ENCODE measurements around the gene CP. TPM values are rescaled to one million over a fixed set of nuclear protein-coding genes. Genes with fewer than 3 reads are reported as not detected.
A peak's percentile ranks its signal among the peaks of the same experiment; 100 is the strongest.
"Not testable (repeated sequence)": the region's sequence is repeated elsewhere in the genome, so short reads cannot be mapped to it uniquely, and the experiment has no call there.

Gene CP
- total and polyA plus RNA-seq, 11 donors = 0.68 to 5.5 (median 3.5) TPM

- Histone ChIP-seq H3K4me3 (no peak overlapping the region), H3K27me3 (no peaks in the 10 kb centered on the region), H3K9me3 (no peaks in the 10 kb centered on the region), H3K36me3 (no peaks in the 10 kb centered on the region), H3K27ac (peak overlapping the region in 5 of 12 donors; percentile 3 to 44 (median 34)), H3K4me1 (peaks cover 0 to 53% (median 6%) of the 10 kb centered on the region in 12 donors)
- ATAC-seq (peak in 2 of 4 donors; percentile 45 to 78), DNase-seq (no peak)
- WGBS, 4 donors = 80 to 89% (median 85%) methylated on average over 6 of the region's 6 CpGs
- TF ChIP-seq, protein P1, sequence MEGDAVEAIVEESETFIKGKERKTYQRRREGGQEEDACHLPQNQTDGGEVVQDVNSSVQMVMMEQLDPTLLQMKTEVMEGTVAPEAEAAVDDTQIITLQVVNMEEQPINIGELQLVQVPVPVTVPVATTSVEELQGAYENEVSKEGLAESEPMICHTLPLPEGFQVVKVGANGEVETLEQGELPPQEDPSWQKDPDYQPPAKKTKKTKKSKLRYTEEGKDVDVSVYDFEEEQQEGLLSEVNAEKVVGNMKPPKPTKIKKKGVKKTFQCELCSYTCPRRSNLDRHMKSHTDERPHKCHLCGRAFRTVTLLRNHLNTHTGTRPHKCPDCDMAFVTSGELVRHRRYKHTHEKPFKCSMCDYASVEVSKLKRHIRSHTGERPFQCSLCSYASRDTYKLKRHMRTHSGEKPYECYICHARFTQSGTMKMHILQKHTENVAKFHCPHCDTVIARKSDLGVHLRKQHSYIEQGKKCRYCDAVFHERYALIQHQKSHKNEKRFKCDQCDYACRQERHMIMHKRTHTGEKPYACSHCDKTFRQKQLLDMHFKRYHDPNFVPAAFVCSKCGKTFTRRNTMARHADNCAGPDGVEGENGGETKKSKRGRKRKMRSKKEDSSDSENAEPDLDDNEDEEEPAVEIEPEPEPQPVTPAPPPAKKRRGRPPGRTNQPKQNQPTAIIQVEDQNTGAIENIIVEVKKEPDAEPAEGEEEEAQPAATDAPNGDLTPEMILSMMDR (IDR thresholded peaks at IDR 0.05) = no peak
- no peak for TF ChIP-seq POLR2A (IDR thresholded peaks at IDR 0.05)
- intact Hi-C loops (cut with DNase I) = loop anchor here in 1 of 10 donors (10.0 kb wide), 1 partner anchor 102 kb away; no protein-coding TSS in a partner anchor
These were observed 25.5 kb upstream of the CP start for GRCh38 chr3:149247008-149247710.

DNA sequence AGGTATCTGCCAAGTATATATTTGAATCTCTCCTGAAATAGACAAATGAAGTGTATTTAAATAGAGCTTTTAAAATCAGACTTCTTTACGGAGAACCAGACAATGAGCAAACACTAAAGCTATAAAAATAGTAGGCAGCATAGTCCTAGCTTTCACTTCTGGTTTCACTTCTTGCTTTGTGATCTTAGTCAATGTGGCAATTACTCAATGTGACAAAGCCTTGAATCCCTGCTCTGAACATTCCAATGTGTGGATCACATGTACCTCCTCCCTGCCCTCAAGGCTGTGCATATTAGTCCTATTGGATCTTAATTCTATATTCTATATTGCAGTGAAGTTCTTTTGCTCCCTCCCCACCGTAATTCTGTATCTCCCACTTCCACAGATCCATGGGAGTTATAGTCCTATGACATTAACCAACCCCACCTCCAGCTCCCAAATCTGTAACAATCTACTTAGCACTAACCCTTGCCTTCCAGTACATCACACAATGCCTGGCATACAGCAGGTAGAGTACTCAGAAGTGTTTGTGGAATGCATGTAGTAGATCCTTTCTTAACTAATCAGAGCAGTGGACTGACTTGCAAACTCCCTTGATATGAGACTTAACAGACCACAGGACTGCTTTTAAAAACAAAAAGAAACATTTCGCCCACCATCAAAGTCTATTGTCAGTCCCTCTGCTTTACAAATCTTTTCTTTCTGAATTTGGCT is 24.3 kb upstream of the CP start:
- no peak for TF ChIP-seq POLR2A (IDR thresholded peaks at IDR 0.05)
- TF ChIP-seq, protein P1 (IDR thresholded peaks at IDR 0.05) = no peak
- Histone ChIP-seq H3K9me3 (no peaks in the 10 kb centered on the region), H3K27ac (peak overlapping the region in 7 of 12 donors; percentile 12 to 80 (median 34)), H3K4me1 (peaks cover 0 to 53% (median 6%) of the 10 kb centered on the region in 12 donors), H3K36me3 (no peaks in the 10 kb centered on the region), H3K27me3 (no peaks in the 10 kb centered on the region), H3K4me3 (peak overlapping the region in 5 of 12 donors; percentile 19 to 29 (median 24))
- intact Hi-C loops (cut with DNase I) = loop anchor here in 1 of 10 donors (10.0 kb wide), 1 partner anchor 101 kb away; no protein-coding TSS in a partner anchor
- DNase-seq = no peak
- ATAC-seq = peak in 3 of 4 donors; percentile 55 to 69 (median 67)
- WGBS, 4 donors = 61 to 73% (median 66%) methylated on average over 3 of the region's 3 CpGs

DNA sequence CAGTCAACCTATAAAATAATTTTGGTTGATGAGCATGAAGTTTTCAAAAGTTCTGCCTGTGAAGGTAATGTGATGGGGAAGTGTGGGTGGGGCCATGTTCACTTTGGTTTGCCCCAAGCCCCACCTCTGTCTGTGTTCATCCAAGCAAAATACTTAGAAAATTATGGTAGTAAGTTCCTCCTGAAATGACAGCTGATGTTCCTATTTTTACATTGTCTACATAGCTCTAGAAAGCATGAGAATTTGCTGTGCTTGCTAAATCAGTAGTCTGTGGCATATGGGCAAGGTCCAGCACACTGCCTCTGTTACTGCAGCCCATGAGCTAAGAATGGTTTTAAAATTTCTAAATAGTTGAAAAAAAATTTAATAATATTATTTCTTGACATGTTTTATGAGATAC is 21.9 kb upstream of the CP start:
- Histone ChIP-seq H3K4me1 (peaks cover 0 to 50% (median 6%) of the 10 kb centered on the region in 12 donors), H3K9me3 (no peaks in the 10 kb centered on the region), H3K27ac (no peak overlapping the region), H3K4me3 (no peak overlapping the region), H3K27me3 (no peaks in the 10 kb centered on the region), H3K36me3 (no peaks in the 10 kb centered on the region)
- no peak for DNase-seq
- TF ChIP-seq, protein P1 (IDR thresholded peaks at IDR 0.05) = no peak
- TF ChIP-seq POLR2A (IDR thresholded peaks at IDR 0.05) = no peak
- ATAC-seq = peak in 1 of 4 donors; percentile 61
- intact Hi-C loops (cut with DNase I) = loop anchor here in 1 of 10 donors (10.0 kb wide), 1 partner anchor 99 kb away; no protein-coding TSS in a partner anchor

DNA sequence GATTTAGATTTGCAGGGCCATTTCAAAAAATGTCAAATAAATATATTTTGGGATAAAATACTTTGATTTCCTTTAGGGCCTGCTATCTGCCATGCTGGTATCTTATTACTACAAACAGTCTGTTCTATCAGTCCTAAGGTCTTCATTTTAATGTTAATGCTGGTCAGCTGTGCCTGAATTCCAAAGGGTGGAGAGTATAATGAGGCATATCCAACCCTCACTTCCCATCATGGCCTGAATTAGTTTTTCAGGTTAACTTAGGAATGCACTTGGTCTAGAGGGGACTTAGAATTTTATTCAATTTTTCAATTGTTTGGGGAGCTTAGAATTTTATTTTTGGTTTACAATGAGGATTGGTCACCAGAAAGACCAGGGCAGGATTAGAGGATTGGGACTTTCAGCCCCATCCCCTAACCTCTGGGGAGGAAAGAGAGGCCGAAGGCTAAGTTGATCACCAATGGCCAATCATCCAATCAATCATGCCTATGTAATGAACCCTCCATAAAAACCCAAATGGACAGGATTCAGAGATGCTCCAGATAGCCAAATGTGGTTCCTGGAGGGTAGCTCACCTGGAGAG is 17.8 kb upstream of the CP start:
- no peak for TF ChIP-seq POLR2A (IDR thresholded peaks at IDR 0.05)
- Histone ChIP-seq H3K27ac (no peak overlapping the region), H3K4me3 (no peak overlapping the region), H3K36me3 (no peaks in the 10 kb centered on the region), H3K27me3 (peaks cover 0 to 4% (median 0%) of the 10 kb centered on the region in 9 donors), H3K9me3 (peaks cover 0 to 5% (median 0%) of the 10 kb centered on the region in 12 donors), H3K4me1 (peaks cover 0 to 24% (median 0%) of the 10 kb centered on the region in 12 donors)
- intact Hi-C loops (cut with DNase I) = no loop called here
- no peak for ATAC-seq
- no peak for DNase-seq
- WGBS, 4 donors = 98 to 100% (median 99%) methylated on average over 1 of the region's 1 CpG

GRCh38 chr3:149238268-149238667 is 16.6 kb upstream of the CP start:
- ATAC-seq; H3K4me3 ChIP-seq; H3K27ac ChIP-seq; intact Hi-C loops (cut with DNase I); DNase-seq; H3K27me3 ChIP-seq; H3K36me3 ChIP-seq; H3K9me3 ChIP-seq: not testable (repeated sequence)
- 90 to 100% (median 95%) methylated on average over 2 of the region's 2 CpGs for WGBS, 4 donors
- peaks cover 0 to 16% (median 0%) of the 10 kb centered on the region in 12 donors for H3K4me1 ChIP-seq
